Fibroblast of lung (primary cell): Measurements from ENCODE around the gene RSPH4A. TPM values are rescaled to one million over a fixed set of nuclear protein-coding genes. Genes with fewer than 3 reads are reported as not detected.

Experiments
- DNase-seq, 2 donors: peaks; one replicate each; pipeline versions ENCODE4 v3.0.0 to v3.0.0-alpha.2; 2010; ENCODE audit warnings: low read depth in 2 of 2
- H2AFZ ChIP-seq: 2 replicates; pipeline ENCODE4 v1.5.1; 2012; ENCODE audit warnings: low read length, control low read depth, inconsistent platforms
- H3K27ac ChIP-seq: 2 replicates; pipeline ENCODE4 v1.5.1; 2011; ENCODE audit warnings: low read length, control low read depth; ENCODE audit not compliant: insufficient read depth
- H3K27me3 ChIP-seq: 2 replicates; pipeline ENCODE4 v1.5.1; 2011; ENCODE audit warnings: mild to moderate bottlenecking, low read length; ENCODE audit not compliant: control insufficient read depth, insufficient read depth
- H3K36me3 ChIP-seq: 2 replicates; pipeline ENCODE4 v1.5.1; 2011; ENCODE audit warnings: low read length; ENCODE audit not compliant: control insufficient read depth, insufficient read depth
- H3K4me1 ChIP-seq: 2 replicates; pipeline ENCODE4 v1.5.1; 2011; ENCODE audit warnings: low read length; ENCODE audit not compliant: control insufficient read depth, insufficient read depth; ENCODE audit errors: extremely low read depth
- H3K4me2 ChIP-seq: 2 replicates; pipeline ENCODE4 v1.5.1; 2011; ENCODE audit warnings: low read length, control low read depth; ENCODE audit not compliant: insufficient read depth; ENCODE audit errors: extremely low read depth
- H3K4me3 ChIP-seq, 4 experiments: fragments of 200-600 bp in 1 of 4; sonication (generic) in 1 of 4; replicated peaks in 1 of 4; 2 replicates each; pipeline ENCODE4 v1.5.1; 2011 to 2016; ENCODE audit warnings: low read length in 4 of 4, low read depth in 3 of 4, mild to moderate bottlenecking in 3 of 4, control low read depth in 2 of 4, inconsistent platforms in 1 of 4, mixed read lengths in 1 of 4; ENCODE audit not compliant: insufficient read depth in 1 of 4; ENCODE audit errors: control extremely low read depth in 1 of 4
- H3K79me2 ChIP-seq: 2 replicates; pipeline ENCODE4 v1.5.1; 2012; ENCODE audit warnings: mild to moderate bottlenecking, low read length, inconsistent platforms; ENCODE audit not compliant: control insufficient read depth, insufficient read depth
- H3K9ac ChIP-seq: 2 replicates; pipeline ENCODE4 v1.5.1; 2011; ENCODE audit warnings: mild to moderate bottlenecking, low read length, control low read depth; ENCODE audit not compliant: insufficient read depth
- H3K9me3 ChIP-seq: 2 replicates; pipeline ENCODE4 v1.5.1; 2012; ENCODE audit warnings: low read depth, low read length; ENCODE audit not compliant: control insufficient read depth, insufficient read depth
- H4K20me1 ChIP-seq: 2 replicates; pipeline ENCODE4 v1.5.1; 2011; ENCODE audit warnings: low read length; ENCODE audit not compliant: control insufficient read depth, insufficient read depth; ENCODE audit errors: extremely low read depth
- CTCF ChIP-seq, 2 donors: IDR thresholded peaks in 1 of 2; conservative IDR thresholded peaks in 1 of 2; 1 replicate in 1 of 2; 2 replicates in 1 of 2; pipeline ENCODE4 v1.5.1; 2011 to 2012; ENCODE audit warnings: low read length in 2 of 2, control low read depth in 1 of 2, inconsistent platforms in 1 of 2, low read depth in 1 of 2, mild to moderate bottlenecking in 1 of 2
- EZH2 ChIP-seq: IDR thresholded peaks from 2 replicates; pipeline ENCODE4 v1.5.1; 2012; ENCODE audit warnings: low read length, control low read depth, mild to moderate bottlenecking; ENCODE audit errors: missing control alignments
- polyA plus RNA-seq, 2 donors: library from polyadenylated mRNA; depleted of rRNA in 1 of 2; stranded (reverse) in 1 of 2; unstranded in 1 of 2; fragments of >200 nt; gene quantifications; 2 replicates each; pipeline ENCODE4 v1.2.1, GENCODE V29; 2011 to 2012; ENCODE audit warnings: missing spikeins in 1 of 2
- total RNA-seq: library from RNA; depleted of rRNA; stranded (reverse); fragments of >200 nt; gene quantifications from 2 replicates; pipeline ENCODE4 v1.2.1, GENCODE V29; 2014

Gene RSPH4A
- total and polyA plus RNA-seq, 2 donors (not counting 1 experiment from before 2014, with no cell fraction given), result 0.17 to 0.18 TPM

GRCh38 chr6:116579143-116579542 is 37.1 kb upstream of the RSPH4A start:
- Histone ChIP-seq H3K27ac (no peak overlapping the region), H3K4me3 (no peak overlapping the region), H3K36me3 (no peaks in the 10 kb centered on the region), H2AFZ (no peak overlapping the region), H3K79me2 (peaks cover 38% of the 10 kb centered on the region), H3K4me1 (no peaks in the 10 kb centered on the region), H3K9me3 (no peaks in the 10 kb centered on the region), H3K9ac (no peak overlapping the region), H3K4me2 (no peak overlapping the region), H4K20me1 (no peaks in the 10 kb centered on the region), H3K27me3 (no peaks in the 10 kb centered on the region)
- TF ChIP-seq CTCF (conservative IDR thresholded peaks at IDR 0.05 in 1 of 2, IDR thresholded peaks at IDR 0.05 in 1 of 2; ENCODE audit: low read depth in 1 of 2, low read length in 2 of 2) (no peak), EZH2 (no peak)
- no peak for DNase-seq

- H4K20me1 ChIP-seq, result no peaks in the 10 kb centered on the region
- no peak overlapping the region for H3K27ac ChIP-seq
- H3K4me2 ChIP-seq, result no peak overlapping the region
- H3K4me3 ChIP-seq, result no peak overlapping the region
- TF ChIP-seq CTCF (conservative IDR thresholded peaks at IDR 0.05 in 1 of 2, IDR thresholded peaks at IDR 0.05 in 1 of 2; ENCODE audit: low read depth in 1 of 2, low read length in 2 of 2) (no peak), EZH2 (no peak)
- peaks cover 30% of the 10 kb centered on the region for H3K79me2 ChIP-seq
- no peaks in the 10 kb centered on the region for H3K36me3 ChIP-seq
- H3K4me1 ChIP-seq, result no peaks in the 10 kb centered on the region
- H3K27me3 ChIP-seq, result no peaks in the 10 kb centered on the region
- no peak overlapping the region for H2AFZ ChIP-seq
- no peaks in the 10 kb centered on the region for H3K9me3 ChIP-seq
- no peak overlapping the region for H3K9ac ChIP-seq
- DNase-seq, result peak in 1 of 2 donors; percentile 77
Measured at GRCh38 chr6:116580198-116580597, 36.1 kb upstream of the RSPH4A start.

GRCh38 chr6:116586276-116586675 is 30.0 kb upstream of the RSPH4A start:
- no peak for DNase-seq
- H3K9me3 ChIP-seq, result no peaks in the 10 kb centered on the region
- no peaks in the 10 kb centered on the region for H3K36me3 ChIP-seq
- TF ChIP-seq EZH2 (no peak), CTCF (conservative IDR thresholded peaks at IDR 0.05 in 1 of 2, IDR thresholded peaks at IDR 0.05 in 1 of 2; ENCODE audit: low read depth in 1 of 2, low read length in 2 of 2) (no peak)
- no peak overlapping the region for H3K27ac ChIP-seq
- no peaks in the 10 kb centered on the region for H3K4me1 ChIP-seq
- no peak overlapping the region for H3K9ac ChIP-seq
- no peaks in the 10 kb centered on the region for H3K79me2 ChIP-seq
- H3K4me3 ChIP-seq, result no peak overlapping the region
- H3K27me3 ChIP-seq, result no peaks in the 10 kb centered on the region
- H4K20me1 ChIP-seq, result no peaks in the 10 kb centered on the region
- no peak overlapping the region for H2AFZ ChIP-seq
- H3K4me2 ChIP-seq, result no peak overlapping the region
